Measurements from ENCODE around the gene FGF7. TPM values are rescaled to one million over a fixed set of nuclear protein-coding genes. Genes with fewer than 3 reads are reported as not detected.

FGF7 gene
- total and polyA plus RNA-seq, 2 donors (not counting 3 experiments of a cell fraction or from before 2014, with no cell fraction given), result not detected

DNA sequence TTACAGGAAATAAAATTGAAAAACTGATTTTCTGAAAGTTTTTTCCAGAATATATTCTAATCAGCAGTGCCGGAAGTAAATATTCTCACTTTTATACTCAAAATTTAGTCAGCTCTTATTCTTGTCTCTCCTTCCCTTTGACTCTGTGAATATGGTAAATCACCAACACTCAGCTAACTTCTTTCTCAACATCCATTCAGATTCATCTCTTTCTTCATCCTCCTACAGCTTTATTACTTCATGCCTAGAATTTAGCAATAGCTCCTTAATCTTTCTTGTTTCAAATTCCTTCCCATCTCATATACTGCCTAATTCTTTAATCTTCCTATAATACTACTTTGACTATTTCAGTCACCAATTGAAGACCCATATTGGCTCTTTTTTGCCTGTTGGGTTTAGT is 67.9 kb downstream of the FGF7 start:
- TF ChIP-seq JUN (IDR thresholded peaks at IDR 0.05; ENCODE audit: borderline replicate concordance, insufficient read depth, insufficient read length, low read depth), result no peak
- TF ChIP-seq MYC (IDR thresholded peaks at IDR 0.05; ENCODE audit: low read depth, low read length), result no peak
- TF ChIP-seq FOS (IDR thresholded peaks at IDR 0.05; ENCODE audit: borderline replicate concordance, insufficient read depth, low read length), result no peak
- TF ChIP-seq MAX (IDR thresholded peaks at IDR 0.05; ENCODE audit: insufficient read depth, insufficient read length), result no peak
- TF ChIP-seq POLR2A (IDR thresholded peaks at IDR 0.05; ENCODE audit: low read depth, low read length), result no peak
- TF ChIP-seq EZH2 (IDR thresholded peaks at IDR 0.05; ENCODE audit: borderline replicate concordance, low read depth, low read length, severe bottlenecking), result no peak
- TF ChIP-seq CTCF (IDR thresholded peaks at IDR 0.05; ENCODE audit: extremely low read depth in 1 of 2, insufficient read depth in 1 of 2, low read depth in 1 of 2, low read length in 2 of 2), result no peak
- TF ChIP-seq POLR2AphosphoS5 (IDR thresholded peaks at IDR 0.05; ENCODE audit: insufficient read depth, low read depth, low read length), result no peak
- no peak for TF ChIP-seq GATA2 (IDR thresholded peaks at IDR 0.05; ENCODE audit: insufficient read depth, insufficient read length, low read depth, low read length)
- dilution Hi-C loops (cut with MboI; ENCODE audit: extremely low pct_ligation_motif_present, low sequenced_read_pairs), result no loop called here
- no peak overlapping the region for H3K27ac ChIP-seq (ENCODE audit: insufficient read depth, low read depth, low read length)
- ChIA-PET CTCF (interaction anchor here (1.1 kb wide), 1 partner anchor 9 kb away, joined by 3 read pairs; no protein-coding TSS in a partner anchor), POLR2A (no interaction called here)
- no peaks in the 10 kb centered on the region for H3K9me3 ChIP-seq (replicated peaks; ENCODE audit: control insufficient read depth, insufficient read depth, low read length)
- BruUV-seq (replicated peaks), result no TSS peak
- no peaks in the 10 kb centered on the region for H3K4me1 ChIP-seq (ENCODE audit: control insufficient read depth, extremely low read depth, insufficient read depth, low read length)
- no peak overlapping the region for H2AFZ ChIP-seq (ENCODE audit: low read depth, low read length)
- no peak overlapping the region for H3K9ac ChIP-seq (replicated peaks; ENCODE audit: extremely low read depth, insufficient read depth, low read length)
- H3K79me2 ChIP-seq (ENCODE audit: control insufficient read depth, insufficient read depth, low read length), result no peaks in the 10 kb centered on the region
- no peak overlapping the region for H3K4me3 ChIP-seq (replicated peaks in 1 of 3; ENCODE audit: insufficient read depth in 1 of 3, low read depth in 1 of 3, low read length in 3 of 3)
- no peak overlapping the region for H3K4me2 ChIP-seq (ENCODE audit: insufficient read depth, low read length)
- intact Hi-C loops (cut with micrococcal nuclease), result no loop called here
- H3K27me3 ChIP-seq (ENCODE audit: control insufficient read depth in 2 of 2, insufficient read depth in 2 of 2, low read length in 2 of 2), result no peaks in the 10 kb centered on the region
- no peaks in the 10 kb centered on the region for H4K20me1 ChIP-seq (replicated peaks; ENCODE audit: control insufficient read depth, extremely low read depth, insufficient read depth, low read length)
- H3K9me1 ChIP-seq (replicated peaks; ENCODE audit: control insufficient read depth, extremely low read depth, insufficient read depth, low read length), result no peaks in the 10 kb centered on the region
- FAIRE-seq (no peak), DNase-seq (ENCODE audit: low read depth, low spot score) (no peak)
- H3K36me3 ChIP-seq (ENCODE audit: control insufficient read depth in 2 of 2, extremely low read depth in 1 of 2, insufficient read depth in 2 of 2, low read length in 2 of 2), result no peaks in the 10 kb centered on the region
